Measurements from ENCODE around the gene SNX18. TPM values are rescaled to one million over a fixed set of nuclear protein-coding genes. Genes with fewer than 3 reads are reported as not detected.
"Not testable (repeated sequence)": the region's sequence is repeated elsewhere in the genome, so short reads cannot be mapped to it uniquely, and the experiment has no call there.

Gene SNX18
- total RNA-seq, 4 donors from 2014 or later = 17.9 to 43.2 (median 24.4) TPM

DNA sequence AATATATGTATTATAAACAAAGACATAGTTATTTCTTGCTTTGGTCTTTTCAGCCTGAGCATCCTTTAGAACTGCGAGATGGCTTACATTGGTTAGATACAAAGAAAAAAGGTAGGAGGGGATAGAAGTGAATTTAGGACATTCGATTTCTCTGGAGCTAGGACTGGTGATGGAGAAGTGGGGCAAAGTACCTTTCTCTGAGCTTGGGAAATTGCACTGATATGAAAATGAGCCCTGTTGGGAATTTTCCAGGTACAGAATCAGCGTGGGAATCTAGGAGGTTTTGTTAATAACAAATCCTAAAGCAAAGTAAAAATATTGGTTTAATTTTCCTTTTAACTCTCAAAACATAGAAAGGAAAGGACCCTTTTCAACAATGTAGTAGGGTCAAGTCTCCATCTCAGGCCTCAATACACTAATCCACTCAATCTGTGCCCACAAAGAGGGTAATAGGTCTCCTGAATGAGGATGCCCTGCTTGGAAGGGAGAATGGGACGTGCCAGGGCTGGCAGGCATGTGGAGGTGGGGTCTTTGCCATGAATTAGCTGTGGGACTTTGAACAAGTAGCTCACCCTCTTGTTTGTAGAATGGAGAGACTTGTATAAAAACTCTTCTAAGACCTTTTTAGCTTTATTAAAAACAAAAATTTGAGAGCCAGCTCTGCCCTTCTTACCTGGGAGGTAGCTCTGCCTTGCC, 17.7 kb downstream of the SNX18 start:
- no peaks in the 10 kb centered on the region for H3K27me3 ChIP-seq
- no peak overlapping the region for H3K27ac ChIP-seq
- H3K4me3 ChIP-seq = no peak overlapping the region
- no peaks in the 10 kb centered on the region for H3K36me3 ChIP-seq
- H3K4me1 ChIP-seq = peaks cover 39% of the 10 kb centered on the region
- no peak for TF ChIP-seq EP300 (IDR thresholded peaks at IDR 0.05)
- no peak for TF ChIP-seq POLR2A (IDR thresholded peaks at IDR 0.05)
- TF ChIP-seq POLR2AphosphoS5 (IDR thresholded peaks at IDR 0.05) = no peak
- TF ChIP-seq, protein P1, sequence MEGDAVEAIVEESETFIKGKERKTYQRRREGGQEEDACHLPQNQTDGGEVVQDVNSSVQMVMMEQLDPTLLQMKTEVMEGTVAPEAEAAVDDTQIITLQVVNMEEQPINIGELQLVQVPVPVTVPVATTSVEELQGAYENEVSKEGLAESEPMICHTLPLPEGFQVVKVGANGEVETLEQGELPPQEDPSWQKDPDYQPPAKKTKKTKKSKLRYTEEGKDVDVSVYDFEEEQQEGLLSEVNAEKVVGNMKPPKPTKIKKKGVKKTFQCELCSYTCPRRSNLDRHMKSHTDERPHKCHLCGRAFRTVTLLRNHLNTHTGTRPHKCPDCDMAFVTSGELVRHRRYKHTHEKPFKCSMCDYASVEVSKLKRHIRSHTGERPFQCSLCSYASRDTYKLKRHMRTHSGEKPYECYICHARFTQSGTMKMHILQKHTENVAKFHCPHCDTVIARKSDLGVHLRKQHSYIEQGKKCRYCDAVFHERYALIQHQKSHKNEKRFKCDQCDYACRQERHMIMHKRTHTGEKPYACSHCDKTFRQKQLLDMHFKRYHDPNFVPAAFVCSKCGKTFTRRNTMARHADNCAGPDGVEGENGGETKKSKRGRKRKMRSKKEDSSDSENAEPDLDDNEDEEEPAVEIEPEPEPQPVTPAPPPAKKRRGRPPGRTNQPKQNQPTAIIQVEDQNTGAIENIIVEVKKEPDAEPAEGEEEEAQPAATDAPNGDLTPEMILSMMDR (IDR thresholded peaks at IDR 0.05) = no peak
- H3K9me3 ChIP-seq = no peaks in the 10 kb centered on the region
- 79% methylated on average over 4 of the region's 4 CpGs for WGBS
- no peak for DNase-seq (ENCODE audit: low spot score in 2 of 2)

DNA sequence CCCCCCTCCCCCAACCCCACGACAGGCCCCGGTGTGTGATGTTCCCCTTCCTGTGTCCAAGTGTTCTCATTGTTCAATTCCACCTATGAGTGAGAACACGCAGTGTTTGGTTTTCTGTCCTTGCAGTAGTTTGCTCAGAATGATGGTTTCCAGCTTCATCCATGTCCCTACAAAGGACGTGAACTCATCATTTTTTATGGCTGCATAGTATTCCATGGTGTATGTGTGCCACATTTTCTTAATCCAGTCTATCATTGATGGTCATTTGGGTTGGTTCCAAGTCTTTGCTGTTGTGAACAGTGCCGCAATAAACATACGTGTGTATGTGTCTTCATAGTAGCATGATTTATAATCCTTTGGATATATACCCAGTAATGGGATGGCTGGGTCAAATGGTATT, 18.8 kb downstream of the SNX18 start:
- not testable (repeated sequence) for DNase-seq (ENCODE audit: low spot score in 2 of 2); H3K27me3 ChIP-seq; H3K4me3 ChIP-seq; H3K9me3 ChIP-seq; H3K36me3 ChIP-seq; H3K27ac ChIP-seq
- H3K4me1 ChIP-seq = peaks cover 34% of the 10 kb centered on the region
- WGBS = 96% methylated on average over 6 of the region's 6 CpGs

DNA sequence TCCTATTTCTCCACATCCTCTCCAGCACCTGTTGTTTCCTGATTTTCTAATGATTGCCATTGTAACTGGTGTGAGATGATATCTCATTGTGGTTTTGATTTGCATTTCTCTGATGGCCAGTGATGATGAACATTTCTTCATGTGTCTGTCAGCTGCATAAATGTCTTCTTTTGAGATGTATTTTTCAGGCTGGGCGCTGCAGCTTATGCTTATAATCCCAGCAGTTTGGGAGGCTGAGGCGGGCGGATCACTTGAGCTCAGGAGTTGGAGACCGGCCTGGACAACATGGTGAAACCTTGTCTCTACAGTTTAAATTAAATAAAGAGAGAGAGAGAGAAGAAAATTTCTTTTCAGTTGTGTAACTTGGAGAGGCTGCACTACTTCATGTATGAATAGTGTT, 19.3 kb downstream of the SNX18 start:
- not testable (repeated sequence) for DNase-seq (ENCODE audit: low spot score in 2 of 2); H3K9me3 ChIP-seq; H3K27ac ChIP-seq; H3K4me3 ChIP-seq; H3K27me3 ChIP-seq; H3K36me3 ChIP-seq
- H3K4me1 ChIP-seq = peaks cover 30% of the 10 kb centered on the region
- WGBS = 80% methylated on average over 4 of the region's 4 CpGs

- H3K36me3 ChIP-seq = no peaks in the 10 kb centered on the region
- H3K27me3 ChIP-seq = no peaks in the 10 kb centered on the region
- WGBS = 59% methylated on average over 2 of the region's 2 CpGs
- no peaks in the 10 kb centered on the region for H3K9me3 ChIP-seq
- TF ChIP-seq EP300 (IDR thresholded peaks at IDR 0.05) = no peak
- no peak for TF ChIP-seq POLR2AphosphoS5 (IDR thresholded peaks at IDR 0.05)
- TF ChIP-seq, protein P1 (IDR thresholded peaks at IDR 0.05) = no peak
- no peak for TF ChIP-seq POLR2A (IDR thresholded peaks at IDR 0.05)
- no peak for DNase-seq (ENCODE audit: low spot score in 2 of 2)
- H3K4me3 ChIP-seq = no peak overlapping the region
- H3K27ac ChIP-seq = no peak overlapping the region
- H3K4me1 ChIP-seq = peaks cover 27% of the 10 kb centered on the region
These were observed 20.2 kb downstream of the SNX18 start for GRCh38 chr5:54537725-54538124.

- H3K4me3 ChIP-seq = no peak overlapping the region
- peaks cover 26% of the 10 kb centered on the region for H3K4me1 ChIP-seq
- WGBS = 62% methylated on average over 3 of the region's 3 CpGs
- no peak for DNase-seq (ENCODE audit: low spot score in 2 of 2)
- no peaks in the 10 kb centered on the region for H3K36me3 ChIP-seq
- no peaks in the 10 kb centered on the region for H3K27me3 ChIP-seq
- H3K27ac ChIP-seq = no peak overlapping the region
- H3K9me3 ChIP-seq = no peaks in the 10 kb centered on the region
- TF ChIP-seq EP300 (IDR thresholded peaks at IDR 0.05) = no peak
- TF ChIP-seq, protein P1 (IDR thresholded peaks at IDR 0.05) = no peak
- TF ChIP-seq POLR2AphosphoS5 (IDR thresholded peaks at IDR 0.05) = no peak
- TF ChIP-seq POLR2A (IDR thresholded peaks at IDR 0.05) = no peak
These were observed 20.6 kb downstream of the SNX18 start for GRCh38 chr5:54538156-54538555.

GRCh38 chr5:54539001-54539400, 21.4 kb downstream of the SNX18 start:
- 92% methylated on average over 4 of the region's 4 CpGs for WGBS
- no peaks in the 10 kb centered on the region for H3K27me3 ChIP-seq
- H3K36me3 ChIP-seq = no peaks in the 10 kb centered on the region
- no peak overlapping the region for H3K27ac ChIP-seq
- TF ChIP-seq, protein P1 (IDR thresholded peaks at IDR 0.05) = no peak
- TF ChIP-seq EP300 (IDR thresholded peaks at IDR 0.05) (no peak), POLR2AphosphoS5 (IDR thresholded peaks at IDR 0.05) (no peak), POLR2A (IDR thresholded peaks at IDR 0.05) (no peak)
- H3K4me3 ChIP-seq = no peak overlapping the region
- peaks cover 18% of the 10 kb centered on the region for H3K4me1 ChIP-seq
- DNase-seq (ENCODE audit: low spot score in 2 of 2) = no peak
- H3K9me3 ChIP-seq = no peaks in the 10 kb centered on the region

Measured in suprapubic skin (tissue), 4 donors.